AG08396 (cell line): Measurements from ENCODE around the gene LRRC38.
"Not testable (repeated sequence)": the region's sequence is repeated elsewhere in the genome, so short reads cannot be mapped to it uniquely, and the experiment has no call there.

Experiments used
- DNase-seq: peaks from one replicate; pipeline ENCODE4 v3.0.0; 2012; ENCODE audit warnings: low spot score, mixed read lengths

LRRC38 gene

DNA sequence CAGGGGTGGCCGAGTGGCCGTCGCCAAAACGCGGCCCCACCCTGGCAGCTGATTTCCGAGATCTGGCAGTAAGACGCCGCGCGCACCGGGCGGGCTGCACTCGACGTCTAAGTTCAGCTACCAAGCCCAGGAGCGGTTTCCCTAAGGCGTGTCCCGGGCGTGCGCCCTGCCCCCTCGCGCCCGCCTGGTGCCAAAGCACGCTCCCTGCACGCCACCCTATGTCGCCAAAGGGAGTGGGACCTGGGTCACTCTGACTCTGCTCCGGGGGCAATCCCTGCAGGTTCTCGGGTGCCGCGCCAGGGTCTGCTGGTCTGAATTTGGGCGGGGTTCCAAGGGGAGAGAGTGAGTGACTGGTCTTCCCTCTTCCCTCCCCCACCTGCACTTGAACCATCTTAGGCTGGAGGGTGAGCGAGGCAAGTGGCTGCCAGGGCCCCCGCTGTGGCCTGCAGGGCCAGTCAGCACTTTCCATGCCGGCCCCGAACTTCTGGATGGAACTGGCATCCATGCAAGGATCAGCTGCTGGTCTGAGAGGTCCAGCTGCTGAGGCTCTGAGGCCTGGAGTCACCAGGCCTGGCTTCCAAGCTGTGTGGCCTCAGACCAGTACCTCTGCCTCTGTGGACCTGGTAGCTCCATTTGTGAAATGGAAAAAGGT is at the start of gene LRRC38:
LRRC38 (minus strand) TSS at position 109 of the 652 bp plus-strand sequence. CDS start 410 bp downstream, outside the sequence.
- DNase-seq: no peak

GRCh38 chr1:13562981-13563380 is 49.2 kb upstream of the LRRC38 start:
- not testable (repeated sequence) for DNase-seq

DNA sequence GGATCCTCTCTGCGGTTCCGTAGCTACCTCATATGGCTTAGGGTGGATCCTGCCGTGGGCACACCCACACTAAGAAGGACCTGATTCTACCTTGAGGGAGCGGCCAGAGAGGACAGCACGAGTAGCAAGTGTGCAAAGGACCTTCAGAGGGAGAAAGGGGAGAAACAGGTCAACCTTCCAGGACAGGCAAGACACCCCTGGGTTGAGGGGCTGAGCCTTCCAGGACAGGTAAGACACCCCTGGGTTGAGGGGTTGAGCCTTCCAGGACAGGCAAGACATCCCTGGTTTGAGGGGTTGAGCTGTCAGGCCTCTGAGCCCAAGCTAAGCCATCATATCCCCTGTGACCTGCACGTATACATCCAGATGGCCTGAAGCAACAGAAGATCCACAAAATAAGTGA is 46.7 kb upstream of the LRRC38 start:
- no peak for DNase-seq

- no peak for DNase-seq
Measured at GRCh38 chr1:13556224-13556764, 42.5 kb upstream of the LRRC38 start.

DNA sequence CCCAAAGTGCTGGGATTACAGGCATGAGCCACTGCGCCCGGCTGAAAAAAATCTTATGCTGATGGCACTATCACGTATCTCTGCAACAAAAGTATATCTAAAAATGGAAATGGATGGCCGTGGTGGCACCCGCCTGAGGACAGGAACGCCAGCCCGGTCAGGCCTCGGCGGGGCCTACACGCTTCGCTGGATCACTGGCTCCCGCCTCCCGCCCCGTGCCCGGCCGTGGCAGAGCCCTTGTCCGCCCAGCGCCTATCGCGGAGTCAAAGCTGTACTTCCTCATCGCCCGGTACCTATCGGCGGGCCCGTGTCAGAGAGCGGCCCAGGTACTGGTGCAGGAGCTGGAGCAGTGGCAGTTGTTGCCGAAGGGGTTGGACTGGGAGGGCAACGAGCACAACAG is 41.0 kb upstream of the LRRC38 start:
- no peak for DNase-seq

- DNase-seq: no peak
Measured at GRCh38 chr1:13550663-13551062, 36.9 kb upstream of the LRRC38 start.

GRCh38 chr1:13549521-13549920 is 35.7 kb upstream of the LRRC38 start:
- DNase-seq: no peak

DNA sequence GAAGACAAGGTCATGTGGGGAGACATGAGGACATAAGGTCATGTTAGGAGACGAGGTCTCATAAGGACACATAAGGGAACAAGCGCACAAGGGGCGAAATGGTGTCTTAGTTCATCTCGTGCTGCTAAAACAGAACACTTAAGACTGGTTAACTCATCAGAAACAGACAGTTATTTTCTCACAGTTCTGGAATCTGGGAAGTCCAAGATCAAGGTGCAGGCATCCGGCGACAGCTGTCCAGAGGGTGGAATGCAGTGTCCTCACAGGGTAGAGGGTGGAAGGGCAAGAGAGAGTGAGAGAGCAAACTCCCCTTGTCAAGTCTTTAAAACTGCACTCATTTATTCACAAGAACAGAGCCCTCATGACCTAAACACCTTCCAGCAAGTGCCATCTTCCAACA is 35.2 kb upstream of the LRRC38 start:
- DNase-seq: no peak

DNA sequence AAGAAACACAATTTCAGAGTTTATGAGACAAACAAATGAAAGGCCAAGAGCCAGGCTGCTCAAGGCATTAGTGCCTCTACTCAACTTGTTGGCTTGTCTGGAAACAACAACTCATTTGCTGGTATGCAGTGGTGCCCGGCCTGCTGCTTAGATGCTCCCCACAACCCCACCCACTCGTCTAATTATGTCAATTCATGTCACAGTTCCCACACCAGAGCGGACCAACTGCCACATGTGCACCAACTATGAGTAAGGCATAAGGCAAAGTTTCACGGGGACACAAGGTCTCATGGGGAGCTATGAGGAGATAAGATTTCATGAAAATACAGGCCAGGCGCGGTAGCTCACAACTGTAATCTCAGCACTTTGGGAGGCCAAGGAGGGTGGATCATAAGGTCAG is 34.5 kb upstream of the LRRC38 start:
- no peak for DNase-seq

- DNase-seq: no peak
Measured at GRCh38 chr1:13546791-13547190, 33.0 kb upstream of the LRRC38 start.

DNA sequence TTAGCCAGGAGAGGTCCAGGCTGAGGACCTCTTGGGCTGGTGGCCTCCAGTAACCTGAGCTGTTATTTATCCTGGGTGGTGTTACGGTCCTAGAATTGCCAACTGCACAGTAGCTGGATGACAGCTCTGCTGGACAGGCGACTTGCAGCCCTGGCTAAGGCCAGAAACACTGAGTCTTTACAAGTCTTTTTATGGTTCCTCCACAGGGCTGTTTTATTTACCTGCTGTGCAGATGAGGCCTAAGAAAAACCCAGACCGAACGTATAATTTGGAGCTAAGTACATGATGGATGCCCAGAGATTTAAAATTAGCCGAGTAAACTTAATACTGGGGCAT is 30.4 kb upstream of the LRRC38 start:
- no peak for DNase-seq

DNA sequence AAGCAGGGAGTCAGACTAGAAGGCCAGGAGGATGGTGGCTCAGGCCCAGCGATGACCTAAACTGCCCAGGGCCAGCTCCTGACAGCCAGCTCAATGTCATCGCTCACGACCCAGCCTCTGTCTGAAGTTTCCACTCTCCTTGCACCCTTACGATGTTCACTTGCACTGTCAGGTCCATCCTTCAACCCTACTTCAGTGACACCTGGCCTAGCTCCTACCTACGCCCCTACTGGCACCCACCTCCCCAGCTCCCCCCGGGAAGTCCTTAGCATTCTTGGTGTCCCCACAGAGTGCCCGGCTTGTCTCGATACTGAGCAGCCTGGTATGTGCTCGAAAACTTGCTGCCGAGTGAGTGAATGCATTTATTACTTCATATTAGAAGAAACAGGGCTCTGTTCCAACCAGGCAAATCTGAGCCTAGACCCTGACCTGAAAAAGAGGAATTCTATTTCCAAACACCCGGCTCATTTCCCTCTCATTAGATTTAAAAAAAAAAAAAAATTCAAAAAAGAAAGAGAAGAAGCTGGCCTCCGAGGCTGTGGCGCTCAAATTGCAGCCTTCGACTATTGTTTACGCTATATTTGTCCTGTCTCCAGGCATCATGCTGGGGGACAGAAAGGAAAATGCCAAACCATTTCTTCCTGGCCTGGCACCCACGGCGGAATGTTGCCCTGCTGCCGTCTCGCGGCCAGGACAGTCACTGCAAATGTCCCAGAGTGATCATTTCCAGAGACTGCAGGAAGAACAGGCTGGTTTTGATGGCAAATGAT is 29.8 kb upstream of the LRRC38 start:
- no peak for DNase-seq

DNA sequence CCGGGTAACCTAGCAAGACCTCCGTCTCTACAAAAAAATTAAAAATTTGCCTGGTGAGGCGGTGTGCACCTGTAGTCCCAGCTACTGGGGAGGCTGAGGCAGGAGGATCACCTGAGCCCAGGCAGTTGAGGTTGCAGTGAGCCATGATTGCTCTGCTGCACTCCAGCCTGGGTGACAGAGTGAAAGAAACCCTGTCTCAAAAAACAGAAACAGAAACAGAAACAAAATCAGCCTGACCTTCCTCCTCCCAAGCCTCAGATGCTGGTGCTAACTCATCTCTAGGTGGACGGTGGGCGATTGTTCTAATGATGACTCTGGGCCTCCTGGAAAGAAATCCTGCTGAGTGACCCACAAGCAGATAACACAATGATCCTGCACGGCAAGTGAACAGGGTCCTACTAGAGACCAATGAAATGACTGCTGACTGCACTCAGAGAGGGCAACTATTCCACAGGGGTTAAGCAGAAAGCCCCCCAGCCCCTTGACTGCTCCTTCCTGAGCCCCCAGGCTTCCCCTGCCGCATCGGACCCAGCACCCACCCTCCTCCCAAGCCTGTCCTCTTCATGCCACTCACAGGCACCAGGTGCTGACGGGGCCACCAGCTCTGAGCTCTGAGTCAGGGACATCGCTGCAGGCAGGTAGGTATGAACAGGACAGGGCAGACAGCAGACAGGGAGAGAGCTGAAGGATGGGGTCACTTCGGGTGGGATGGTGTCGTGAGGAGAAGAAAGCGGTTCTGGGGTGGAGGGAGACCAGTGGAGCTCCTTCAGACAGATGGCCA is 27.8 kb upstream of the LRRC38 start:
- DNase-seq: no peak

DNA sequence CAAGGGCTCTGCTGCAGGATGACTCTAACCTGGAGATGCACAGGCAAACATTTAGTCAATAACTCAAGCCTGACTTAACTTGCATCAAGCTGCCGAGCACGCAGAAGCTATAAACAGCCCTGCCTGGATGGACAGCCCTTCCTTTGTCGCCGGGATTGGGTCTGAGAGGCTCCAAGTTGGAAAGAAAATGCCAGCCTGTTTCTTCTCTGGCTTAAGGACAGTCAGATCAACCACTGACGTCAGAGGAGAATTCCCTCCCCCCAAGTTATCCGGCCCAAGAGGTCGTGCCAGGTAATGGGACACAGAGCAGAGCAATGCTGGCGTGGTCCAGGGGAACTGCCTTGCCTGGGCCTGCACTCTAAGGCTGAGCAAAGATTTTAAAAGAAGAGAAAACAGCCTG is 27.1 kb upstream of the LRRC38 start:
- DNase-seq: no peak

DNA sequence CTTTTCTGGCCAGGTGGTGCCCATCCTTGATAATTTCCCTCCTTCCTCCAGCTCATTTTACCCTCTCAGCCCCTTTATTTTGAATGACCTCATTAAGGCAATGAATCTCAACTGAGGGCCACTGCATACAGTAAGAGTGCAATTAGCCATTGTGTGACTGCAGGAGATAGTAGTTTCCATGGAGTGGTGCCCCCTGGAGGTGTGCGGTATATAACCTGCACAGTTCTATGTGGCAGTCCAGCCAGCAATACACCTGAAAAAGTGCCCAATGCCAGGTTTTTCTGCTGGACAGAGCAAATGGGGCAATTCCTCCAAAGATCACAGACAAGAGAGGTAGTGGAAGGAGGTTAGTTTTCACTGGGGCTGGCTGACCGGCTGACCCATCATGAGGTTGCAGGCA is 25.9 kb upstream of the LRRC38 start:
- DNase-seq: no peak

GRCh38 chr1:13538832-13539231 is 25.0 kb upstream of the LRRC38 start:
- no peak for DNase-seq

DNA sequence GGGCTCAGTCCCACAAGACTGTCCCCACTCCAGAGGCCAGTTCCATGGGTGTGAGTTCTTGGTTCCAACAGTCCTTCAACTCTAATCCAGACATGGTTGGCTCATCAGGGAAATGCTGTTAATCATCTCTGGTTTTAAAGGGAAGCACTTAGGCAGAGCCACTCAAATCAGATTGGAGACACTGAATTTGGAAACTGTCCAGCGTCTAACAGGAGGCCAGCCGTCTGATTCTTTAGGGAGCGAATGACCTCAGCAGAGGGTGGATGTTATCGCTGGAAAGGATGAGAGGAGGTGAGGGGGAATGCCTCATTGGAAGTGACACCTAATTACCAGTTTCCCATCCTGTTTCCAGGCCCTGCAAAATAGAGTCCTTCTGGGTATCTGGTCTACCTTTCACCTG is 22.8 kb upstream of the LRRC38 start:
- DNase-seq: no peak

DNA sequence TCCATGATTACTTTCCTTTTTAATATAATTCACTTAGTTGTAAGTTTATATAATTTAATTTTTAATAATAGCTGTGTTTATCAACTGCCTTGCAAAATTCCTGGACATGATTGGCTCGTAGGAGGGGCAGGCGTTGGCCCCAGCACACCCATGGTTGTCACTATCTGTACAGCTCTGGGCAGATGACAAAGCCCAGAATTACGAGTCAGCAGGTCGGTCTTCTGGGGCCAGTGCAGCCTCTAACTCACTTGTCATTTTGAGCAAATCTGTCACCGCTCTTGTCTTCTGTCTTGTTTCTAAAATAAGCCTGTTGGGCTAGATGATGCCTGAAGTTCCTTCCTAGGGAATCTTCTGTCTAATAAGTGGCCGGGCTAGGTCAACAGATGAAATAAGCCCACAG is 21.4 kb upstream of the LRRC38 start:
- no peak for DNase-seq

DNA sequence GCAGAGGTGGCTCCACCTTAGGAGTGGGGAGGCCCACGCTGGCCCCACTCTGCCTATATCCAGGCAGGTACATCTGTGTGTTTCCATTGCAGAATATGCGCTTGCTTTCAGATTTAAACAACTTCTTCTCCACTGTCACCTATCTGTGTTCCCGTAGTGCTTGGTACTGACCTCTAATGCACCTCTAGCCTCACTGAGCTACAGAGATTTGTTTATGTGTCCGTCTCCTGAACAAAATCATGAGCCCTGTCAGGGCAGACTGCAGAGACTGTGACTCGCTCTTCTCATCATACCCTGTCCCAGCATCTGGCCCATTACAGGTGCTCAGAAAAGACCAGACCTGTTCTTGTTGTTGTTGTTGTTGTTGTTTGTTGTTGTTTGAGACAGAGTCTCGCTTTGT is 14.5 kb upstream of the LRRC38 start:
- no peak for DNase-seq

DNA sequence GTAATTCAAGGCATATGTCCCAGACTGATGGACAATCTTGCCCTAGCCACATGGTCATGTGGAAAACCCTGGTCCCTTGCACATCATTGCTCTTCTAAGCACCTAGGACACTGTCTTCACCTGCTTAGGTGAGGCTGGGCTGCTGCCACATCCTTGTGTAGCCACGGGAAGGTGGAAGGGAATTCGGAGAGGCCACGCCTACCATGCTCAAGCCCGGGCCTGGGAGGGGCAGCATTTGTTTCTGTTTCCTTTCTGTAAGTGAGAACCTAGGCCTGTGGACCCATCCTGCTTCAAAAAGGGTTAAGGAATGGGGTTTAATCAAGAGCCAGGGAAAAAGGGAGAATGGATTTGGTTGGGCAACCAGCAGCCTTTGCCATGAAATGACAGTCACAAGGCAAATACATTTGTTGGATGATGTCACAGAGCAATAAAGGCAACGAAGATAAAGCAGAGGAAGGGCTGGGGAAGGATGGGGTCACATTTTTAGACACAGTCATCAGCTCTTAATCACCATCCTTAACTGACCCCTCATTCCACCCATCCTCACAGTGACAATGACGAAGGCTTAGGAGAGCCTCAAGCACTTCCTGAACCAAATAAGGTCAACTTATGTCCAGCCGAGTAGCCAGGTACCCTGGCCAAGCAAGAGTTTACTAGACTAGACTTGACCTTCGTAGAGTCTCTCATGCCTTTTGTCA is 10.1 kb upstream of the LRRC38 start:
- no peak for DNase-seq

- DNase-seq: no peak
Measured at GRCh38 chr1:13520985-13521384, 7.2 kb upstream of the LRRC38 start.

GRCh38 chr1:13517193-13517812 is 3.5 kb upstream of the LRRC38 start:
- no peak for DNase-seq
